ENCODE measurements around the gene RFX2.

RFX2 gene

GRCh38 chr19:6059988-6060599 lies 50.2 kb downstream of the RFX2 start:
- no peak for DNase-seq (ENCODE audit: low spot score)

GRCh38 chr19:6059396-6059947 lies 50.8 kb downstream of the RFX2 start:
- no peak for DNase-seq (ENCODE audit: low spot score)

DNA sequence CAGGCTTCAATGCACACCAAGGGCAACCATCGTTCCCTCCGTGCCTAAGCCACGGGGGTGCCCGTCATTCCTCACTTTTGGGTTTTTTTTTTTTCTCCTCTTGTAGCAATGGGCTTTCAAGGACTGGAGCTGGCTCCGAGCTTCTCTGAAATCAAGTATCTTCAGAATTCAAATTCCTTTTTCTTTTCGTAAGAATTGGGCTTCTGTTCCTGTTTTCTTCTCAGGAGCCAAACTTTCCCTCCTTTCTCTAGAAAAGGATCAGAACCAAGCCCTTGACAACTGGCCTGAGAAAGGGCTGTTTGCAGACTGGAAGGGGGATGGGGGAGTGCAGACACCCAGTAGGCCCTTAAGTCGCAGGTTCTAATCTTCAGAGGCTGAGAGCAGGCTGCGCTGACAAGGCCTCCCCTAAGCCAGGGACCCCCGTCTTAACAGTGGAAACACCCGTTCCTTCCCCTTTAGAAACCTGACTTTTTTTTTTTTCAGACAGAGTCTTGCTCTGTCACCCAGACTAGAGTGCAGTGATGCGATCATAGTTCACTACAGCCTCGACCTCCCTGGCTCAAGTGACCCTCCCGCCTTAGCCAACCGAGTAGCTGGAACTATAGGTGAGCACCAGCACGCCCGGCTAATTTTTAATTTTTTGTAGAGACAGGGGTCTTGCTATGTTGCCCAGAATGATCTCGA lies 51.6 kb downstream of the RFX2 start:
- no peak for DNase-seq (ENCODE audit: low spot score)

GRCh38 chr19:6057651-6058517 lies 52.4 kb downstream of the RFX2 start:
- no peak for DNase-seq (ENCODE audit: low spot score)

DNA sequence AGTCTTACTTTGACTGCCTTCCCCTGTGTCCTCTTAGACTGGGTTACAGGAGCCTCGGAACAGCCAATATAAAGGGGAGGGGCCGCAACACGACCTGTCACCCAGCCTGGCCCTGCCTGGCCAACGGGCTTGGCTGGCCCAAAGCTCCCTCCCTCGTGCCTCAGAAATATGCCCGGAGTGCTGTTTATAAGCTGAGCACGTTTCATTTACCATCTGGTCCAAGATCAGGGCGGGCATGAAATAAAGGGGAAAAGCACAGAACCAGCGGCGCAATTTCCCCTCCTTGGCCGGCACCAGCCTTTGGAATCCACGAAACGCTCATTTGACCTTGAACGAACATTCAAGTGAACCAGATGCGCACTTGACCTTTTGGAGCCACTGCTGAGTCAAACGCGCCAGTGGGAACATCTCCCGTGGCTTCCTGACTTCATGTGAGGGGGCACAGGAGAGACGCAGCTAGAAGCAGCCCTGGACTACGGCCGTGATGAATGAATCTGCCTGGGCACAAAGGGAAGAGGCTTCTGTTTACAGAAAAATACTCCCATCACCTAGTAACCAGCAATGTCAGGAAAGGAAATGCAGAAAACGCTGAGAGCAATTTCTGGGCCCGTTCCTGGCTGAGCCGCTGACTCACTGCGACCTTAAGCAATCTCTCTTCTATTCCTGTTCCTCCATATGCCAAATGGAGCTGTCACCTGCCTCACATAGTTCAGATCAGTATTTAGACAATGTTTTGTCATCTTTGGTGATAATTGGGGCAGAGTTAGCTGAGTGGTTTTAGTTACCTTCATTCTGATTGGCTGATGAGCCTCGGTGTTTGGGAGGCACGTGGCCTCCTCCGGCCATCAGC lies 53.3 kb downstream of the RFX2 start:
- DNase-seq (ENCODE audit: low spot score): peak; percentile 81

DNA sequence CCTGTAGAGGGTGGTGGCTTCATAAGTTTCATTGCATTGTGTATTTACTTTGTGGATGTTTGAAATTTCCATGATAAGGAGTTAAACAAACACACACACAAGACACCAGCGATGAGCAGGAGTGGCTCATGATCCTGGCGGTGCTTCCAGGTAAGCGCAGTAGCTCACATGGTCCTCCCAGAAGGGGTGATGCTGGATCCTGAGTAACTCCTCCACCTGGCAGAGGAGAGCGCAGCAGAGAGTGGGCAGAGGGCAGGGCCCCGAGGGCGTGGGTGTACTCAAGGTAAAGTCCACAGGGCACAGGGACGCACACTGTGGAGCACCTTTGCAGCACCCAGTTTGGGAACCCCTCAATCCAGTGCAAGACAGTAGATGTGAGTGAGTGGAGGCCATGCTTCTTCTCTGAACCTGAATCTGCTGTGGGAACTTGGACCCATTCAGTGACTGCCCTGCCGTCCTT lies 54.0 kb downstream of the RFX2 start:
- DNase-seq (ENCODE audit: low spot score): no peak

DNA sequence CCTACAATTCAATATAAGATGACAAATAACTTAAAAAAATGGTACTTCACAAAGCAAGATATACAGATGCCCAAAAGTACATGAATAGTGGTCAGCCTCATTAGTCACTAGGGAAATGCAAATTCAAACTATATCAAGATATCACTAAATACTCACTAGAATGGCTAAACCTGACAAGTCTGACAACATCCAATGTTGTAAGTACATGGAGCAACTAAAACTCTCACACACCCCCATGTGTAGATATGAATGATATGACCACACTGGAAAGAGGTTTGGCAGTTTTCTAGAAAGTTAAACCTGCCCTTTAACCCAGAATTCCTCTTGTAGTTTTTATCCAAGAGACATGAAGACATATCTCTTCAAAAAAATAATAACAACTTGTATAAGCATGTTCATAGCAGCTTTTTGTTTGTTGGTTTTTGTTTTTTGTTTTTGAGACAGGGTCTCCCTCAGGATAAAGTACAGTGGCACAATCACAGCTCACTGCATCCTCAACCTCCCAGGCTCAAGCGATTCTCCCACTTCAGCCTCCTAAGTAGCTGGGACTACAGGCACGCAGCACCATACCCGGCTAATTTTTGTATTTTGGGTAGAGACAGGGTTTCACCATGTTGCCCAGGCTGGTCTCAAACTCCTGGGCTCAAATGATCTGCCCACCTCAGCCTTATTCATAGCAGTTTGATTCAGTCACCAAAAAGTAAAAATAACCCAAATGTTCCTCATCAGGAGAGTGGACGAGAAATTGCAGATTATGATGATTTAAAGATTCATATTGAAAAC lies 55.1 kb downstream of the RFX2 start:
- no peak for DNase-seq (ENCODE audit: low spot score)

- DNase-seq (ENCODE audit: low spot score): peak; percentile 84
These were observed 61.4 kb downstream of the RFX2 start for GRCh38 chr19:6048793-6049405.

GRCh38 chr19:6048348-6048747 lies 62.0 kb downstream of the RFX2 start:
- DNase-seq (ENCODE audit: low spot score): no peak

GRCh38 chr19:6047741-6048251 lies 62.5 kb downstream of the RFX2 start:
- DNase-seq (ENCODE audit: low spot score): peak; percentile 65

GRCh38 chr19:6047256-6047655 lies 63.0 kb downstream of the RFX2 start:
- no peak for DNase-seq (ENCODE audit: low spot score)

DNA sequence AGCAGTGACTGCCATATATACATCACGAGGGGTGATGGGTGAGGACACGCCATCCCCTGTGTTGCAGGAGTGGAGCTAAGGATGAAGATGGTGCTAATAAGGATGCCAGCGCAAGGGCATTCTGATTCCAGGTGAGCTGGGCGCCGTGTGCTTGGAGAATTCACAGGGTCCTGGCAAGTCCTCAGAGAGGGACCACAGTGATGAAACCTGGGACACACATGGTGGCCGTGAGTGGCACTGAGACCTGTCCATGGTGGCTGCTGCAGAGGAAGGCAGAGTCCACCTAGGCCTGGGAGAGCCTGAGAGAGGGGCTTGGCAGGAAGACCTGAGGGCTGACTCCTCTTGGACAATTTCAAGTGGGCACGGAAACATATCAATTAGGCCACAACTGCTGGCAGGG lies 65.2 kb downstream of the RFX2 start:
- no peak for DNase-seq (ENCODE audit: low spot score)

DNA sequence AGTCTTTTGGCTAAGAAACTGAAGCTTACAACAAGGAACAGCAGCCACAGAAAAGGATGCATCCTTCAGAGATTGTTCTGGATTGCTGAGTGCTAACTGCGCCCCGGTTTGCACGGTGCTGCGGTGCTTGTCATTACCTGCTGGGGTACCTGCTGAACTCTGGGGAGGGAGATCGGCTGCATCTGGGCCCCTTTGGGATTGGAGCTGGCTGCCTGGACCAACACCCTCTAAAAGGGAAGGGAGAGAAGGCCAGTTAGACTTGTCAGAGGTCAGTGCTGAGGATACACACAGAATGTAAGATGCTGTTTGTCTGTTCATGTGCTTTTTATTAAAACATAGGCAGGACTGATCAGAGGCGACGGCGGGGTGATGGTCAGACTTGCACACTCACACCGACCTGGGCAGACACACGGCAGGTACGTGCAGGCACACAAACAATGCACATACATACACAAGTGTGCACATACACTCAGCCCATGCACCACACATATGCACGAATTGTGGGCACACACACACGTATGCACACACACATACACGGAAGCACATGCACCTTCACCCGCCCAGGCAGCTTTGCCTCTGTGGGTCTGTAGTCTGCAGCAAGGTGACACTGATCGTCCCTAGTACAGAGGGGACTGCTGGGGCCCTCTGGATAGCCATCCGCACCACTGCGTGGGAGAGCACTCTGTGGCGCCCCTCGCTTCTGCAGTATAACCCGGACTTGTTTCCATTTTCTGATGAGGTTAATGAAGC lies 66.1 kb downstream of the RFX2 start:
- no peak for DNase-seq (ENCODE audit: low spot score)

DNA sequence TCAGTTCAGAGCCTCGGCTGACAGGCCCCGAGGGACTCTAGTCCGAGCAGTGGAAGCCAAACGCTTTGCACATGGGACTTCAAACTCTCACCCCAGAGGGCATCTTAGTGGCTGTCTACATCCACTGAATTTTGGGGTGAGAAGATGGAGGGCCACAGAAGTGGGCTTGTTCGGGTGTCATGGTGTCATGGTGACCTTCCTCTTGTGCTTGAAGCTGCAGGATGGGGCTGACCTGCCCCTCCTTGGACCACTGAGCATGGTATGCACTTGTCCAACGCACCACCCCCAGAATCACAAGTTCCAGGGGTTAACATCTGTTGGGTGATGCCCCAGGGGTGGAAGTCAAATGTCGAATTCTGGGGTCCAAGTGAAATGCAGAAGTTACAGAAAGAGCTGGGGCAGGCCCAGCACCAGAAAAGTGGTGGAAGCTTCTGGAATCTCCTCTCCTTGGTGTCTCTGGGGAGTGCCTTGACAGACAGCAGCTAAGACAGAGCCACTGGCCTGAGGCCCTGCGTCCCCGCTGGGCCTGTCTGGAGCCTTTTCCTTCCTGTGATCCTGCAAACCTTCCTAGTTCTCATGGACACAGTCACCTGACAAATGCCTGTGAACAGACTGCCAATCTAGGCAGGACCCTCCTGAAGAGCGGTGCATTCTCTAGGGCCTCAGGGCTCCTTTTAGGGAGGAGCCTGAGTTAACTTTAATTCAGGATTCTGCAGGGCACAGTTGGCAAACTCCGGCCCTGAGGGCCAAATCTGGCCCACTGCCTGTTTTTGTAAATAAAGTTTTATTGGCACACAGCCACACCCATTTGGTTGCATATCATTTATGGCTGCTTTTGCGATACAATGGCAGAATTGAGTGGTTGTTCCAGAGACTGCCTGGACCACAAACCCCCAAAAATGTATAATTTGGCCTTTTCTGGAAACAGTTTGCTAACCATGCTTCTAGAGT lies 67.2 kb downstream of the RFX2 start:
- no peak for DNase-seq (ENCODE audit: low spot score)

- no peak for DNase-seq (ENCODE audit: low spot score)
These were observed 68.3 kb downstream of the RFX2 start for GRCh38 chr19:6041991-6042481.

GRCh38 chr19:6041071-6041470 lies 69.2 kb downstream of the RFX2 start:
- no peak for DNase-seq (ENCODE audit: low spot score)

- no peak for DNase-seq (ENCODE audit: low spot score)
These were observed 70.6 kb downstream of the RFX2 start for GRCh38 chr19:6039566-6040225.

All from hepatic stellate cell (primary cell).